Stimulated activated CD4-positive, alpha-beta T cell treated with anti-CD3 and anti-CD28 coated beads, Interleukin-4, amount 100 ng/mL, for 1 hour (primary cell): Measurements from ENCODE around the gene RNF166.

Experiments
- DNase-seq: peaks from one replicate; pipeline ENCODE4 v3.0.0-alpha.2; 2020

Gene RNF166

DNA sequence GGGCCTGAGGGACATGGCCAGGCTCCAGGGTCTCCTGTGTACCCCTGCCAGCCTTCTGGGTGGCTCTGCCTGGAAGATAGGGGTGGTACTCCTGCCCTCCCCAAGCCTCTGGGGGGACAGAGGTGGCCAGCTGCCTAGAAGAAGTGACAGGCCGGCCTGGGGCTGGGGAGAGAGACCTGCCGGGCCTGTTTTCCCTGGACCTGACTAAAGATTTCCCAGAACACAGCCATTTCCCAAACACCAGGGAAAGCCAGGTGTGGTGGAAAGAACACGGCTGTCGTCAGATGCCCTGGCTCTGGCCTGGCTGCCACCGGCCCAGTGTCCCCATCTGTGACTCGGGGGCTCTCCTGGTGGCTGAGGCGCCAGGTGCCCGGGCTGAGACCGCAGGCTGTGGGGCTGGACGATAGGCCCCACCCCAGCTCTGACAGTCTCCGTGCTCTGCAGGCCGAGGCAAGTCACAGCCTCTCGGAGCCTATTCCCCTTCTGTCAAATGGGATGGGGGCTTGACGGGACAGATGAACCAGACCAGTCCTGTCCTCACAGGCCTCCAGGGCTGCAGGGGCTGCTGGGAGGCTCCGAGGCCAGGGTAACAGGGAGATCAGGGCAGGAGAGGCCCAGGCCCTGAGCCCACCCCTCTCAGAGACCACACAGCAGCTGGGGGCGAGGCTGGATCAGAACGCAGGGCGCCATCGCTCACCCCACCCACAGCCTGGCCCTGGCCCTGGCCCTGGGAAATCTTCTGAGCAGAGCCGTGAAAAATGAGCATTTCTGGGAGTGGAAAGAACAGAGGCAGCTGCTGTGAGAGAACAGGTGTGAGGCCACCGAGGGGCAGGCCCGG lies 33.1 kb upstream of the RNF166 start:
- no peak for DNase-seq

DNA sequence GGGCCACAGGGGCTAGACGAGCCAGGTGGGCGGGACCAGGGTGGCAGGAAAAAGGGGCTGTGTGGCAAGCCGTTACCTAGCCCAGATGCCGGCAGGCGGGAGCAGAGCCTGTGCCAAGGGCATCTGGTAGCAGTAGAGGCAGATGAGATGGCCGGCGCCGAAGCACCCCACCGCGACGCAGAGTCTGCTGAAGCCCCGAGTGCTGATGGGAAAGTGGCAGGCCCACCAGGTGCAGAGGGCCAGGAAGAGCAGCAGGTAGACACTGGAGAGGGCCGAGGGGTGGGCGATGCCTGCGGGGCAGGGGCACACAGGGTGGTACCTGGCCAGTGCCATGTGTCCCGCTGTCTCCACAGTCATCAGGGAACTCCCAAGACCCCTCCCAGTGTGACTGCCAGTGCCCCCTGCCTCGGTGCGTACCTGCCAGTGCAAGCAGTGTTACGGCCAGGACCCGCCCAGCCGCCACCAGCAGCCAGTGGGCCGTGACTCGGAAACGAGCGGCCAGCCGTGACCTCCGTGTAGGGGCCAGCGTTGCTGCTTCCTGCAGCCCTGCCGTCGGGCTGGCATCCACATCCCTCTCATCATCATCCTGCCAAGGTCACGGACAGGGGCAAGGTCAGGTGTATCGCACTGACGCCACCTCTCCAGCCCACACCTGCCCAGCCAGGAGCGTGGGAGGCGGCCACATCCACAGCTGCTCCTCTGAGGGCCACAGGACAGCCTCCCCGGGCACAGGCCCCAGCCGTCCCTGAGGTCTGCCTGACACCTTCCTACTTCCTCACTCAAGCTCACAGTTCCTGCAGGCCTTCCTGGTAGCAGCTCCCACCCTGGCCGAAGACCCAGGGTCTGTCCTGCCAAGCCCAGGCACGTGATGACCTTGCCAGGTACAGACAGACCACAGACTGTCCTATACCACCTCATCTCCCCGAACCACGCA lies 32.2 kb upstream of the RNF166 start:
- DNase-seq, result no peak

DNA sequence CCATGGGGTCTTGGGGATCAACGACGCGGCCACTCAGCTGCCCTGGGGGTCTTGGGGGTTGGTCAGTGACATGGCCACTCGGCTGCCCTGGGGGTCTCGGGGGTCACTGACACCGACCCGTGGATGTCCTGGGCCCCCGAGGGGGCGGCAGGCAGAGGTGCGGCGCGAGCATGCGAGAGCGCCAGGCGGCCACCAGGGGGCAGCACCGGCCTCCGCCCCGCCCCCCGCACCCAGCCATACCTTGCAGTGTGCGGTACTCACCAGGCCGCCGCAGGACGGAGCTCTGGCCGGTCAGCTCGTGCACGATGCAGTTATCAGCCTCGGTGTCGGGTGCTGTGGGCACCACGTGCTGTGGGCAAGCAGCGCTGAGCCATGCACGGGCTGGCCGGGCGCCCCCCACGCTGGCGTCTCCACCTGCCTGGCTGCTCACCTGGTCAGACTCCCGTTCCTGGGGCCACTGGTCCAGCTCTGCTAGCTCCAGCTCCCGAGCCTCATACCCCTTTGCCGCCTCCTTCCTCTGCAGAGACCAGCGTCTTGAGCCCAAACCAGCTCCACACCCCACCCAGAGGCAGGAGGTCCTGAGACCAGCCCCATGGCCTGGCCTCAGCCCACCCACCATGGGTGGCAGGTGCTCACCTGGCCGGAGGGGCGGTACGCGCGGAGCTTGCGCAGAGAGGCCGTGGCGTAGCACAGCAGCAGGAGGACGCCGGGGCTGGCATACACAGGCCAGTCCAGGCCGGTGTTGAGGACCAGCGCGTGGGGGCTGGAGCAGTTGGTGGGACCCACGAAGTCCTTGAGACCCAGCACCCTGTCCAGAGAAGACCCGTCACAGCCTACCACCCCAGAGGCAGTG lies 31.3 kb upstream of the RNF166 start:
- DNase-seq, result peak; percentile 68

DNA sequence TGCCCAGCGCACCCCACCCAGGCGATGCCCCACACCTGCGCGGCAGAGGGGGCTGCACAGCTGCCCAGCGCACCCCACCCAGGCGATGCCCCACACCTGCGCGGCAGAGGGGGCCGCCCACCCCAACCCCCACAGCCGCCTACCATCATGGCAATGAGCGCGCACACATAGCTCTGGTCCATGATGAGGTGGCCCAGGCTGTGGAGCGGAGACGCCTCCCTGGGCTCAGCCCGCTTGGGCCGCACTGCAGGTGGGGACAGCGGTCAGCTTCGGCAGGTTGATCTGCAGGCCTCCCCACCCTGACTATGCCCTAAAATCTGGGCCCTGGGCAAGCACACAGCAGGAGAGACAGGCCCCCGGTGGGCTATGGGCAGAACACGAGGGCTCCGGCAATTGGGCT lies 30.3 kb upstream of the RNF166 start:
- no peak for DNase-seq

DNA sequence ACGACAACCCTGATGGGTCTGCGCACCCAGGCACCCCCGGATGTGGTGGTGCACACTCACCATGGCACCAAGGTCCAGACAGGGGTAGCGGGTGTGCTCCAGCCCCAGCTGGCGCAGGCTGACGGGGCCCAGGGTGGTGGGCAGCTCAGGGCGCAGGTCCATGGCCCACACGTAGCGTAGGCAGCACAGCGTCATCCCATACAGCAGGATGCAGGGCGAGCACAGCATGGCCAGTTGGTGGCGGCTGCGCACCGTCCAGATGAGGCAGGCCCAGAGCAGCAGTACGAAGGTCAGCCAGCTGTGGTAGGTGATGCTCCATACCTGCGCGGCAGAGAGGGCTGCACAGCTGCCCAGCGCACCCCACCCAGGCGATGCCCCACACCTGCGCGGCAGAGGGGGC lies 29.9 kb upstream of the RNF166 start:
- no peak for DNase-seq

DNA sequence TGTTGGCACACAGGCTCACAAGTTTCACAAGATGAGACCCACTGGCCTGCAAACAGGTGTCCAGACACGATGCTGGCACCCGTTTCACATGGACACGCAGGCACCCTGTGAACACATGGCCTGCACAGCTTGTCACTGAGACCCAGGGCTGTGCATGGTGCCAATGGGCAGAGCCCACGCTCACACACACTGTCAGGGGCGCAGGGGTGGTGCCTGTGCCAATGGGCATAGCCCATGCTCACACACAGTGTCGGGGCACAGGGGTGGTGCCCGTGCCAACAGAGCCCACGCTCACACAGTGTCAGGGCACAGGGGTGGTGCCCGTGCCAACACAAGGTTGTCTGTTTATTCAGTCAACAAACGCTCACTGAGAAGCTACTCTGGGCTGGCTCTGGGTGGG lies 29.4 kb upstream of the RNF166 start:
- DNase-seq, result no peak

DNA sequence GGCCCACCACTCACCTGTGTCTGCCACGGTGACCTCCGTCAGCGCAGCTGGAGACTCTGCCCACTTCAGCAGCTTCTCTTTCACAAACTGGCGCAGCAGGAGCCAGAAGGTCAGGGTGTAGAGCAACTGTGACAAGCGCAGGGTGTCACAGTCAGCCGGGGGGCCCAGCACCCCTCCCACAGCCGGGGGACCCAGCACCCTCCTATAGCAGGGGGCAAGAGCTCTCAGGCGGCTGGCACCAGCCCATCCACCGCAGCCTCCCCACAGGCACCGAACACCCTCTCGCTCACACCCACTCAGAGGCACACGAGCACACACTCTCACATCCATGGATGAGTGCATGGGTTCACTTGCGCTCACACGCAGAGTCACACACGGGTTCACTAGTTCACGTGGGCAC lies 28.9 kb upstream of the RNF166 start:
- no peak for DNase-seq

DNA sequence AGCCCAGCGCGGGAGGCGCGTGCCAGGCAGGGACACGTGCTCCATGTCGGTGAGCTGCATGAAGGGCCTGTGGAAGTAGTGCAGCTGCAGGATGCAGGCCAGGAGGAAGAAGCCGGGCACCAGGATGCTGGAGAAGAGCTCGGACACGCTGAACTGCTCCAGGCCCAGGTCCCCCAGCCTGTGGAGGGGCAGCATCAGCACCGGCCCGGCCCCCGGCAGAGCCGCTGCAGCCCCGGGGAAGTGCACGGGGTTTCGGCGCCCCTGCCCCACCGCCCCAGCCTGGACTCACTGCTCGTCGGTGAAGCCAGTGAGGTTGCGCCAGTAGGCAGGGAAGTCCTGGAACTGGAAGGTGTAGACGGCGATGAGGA lies 28.1 kb upstream of the RNF166 start:
- DNase-seq, result no peak

DNA sequence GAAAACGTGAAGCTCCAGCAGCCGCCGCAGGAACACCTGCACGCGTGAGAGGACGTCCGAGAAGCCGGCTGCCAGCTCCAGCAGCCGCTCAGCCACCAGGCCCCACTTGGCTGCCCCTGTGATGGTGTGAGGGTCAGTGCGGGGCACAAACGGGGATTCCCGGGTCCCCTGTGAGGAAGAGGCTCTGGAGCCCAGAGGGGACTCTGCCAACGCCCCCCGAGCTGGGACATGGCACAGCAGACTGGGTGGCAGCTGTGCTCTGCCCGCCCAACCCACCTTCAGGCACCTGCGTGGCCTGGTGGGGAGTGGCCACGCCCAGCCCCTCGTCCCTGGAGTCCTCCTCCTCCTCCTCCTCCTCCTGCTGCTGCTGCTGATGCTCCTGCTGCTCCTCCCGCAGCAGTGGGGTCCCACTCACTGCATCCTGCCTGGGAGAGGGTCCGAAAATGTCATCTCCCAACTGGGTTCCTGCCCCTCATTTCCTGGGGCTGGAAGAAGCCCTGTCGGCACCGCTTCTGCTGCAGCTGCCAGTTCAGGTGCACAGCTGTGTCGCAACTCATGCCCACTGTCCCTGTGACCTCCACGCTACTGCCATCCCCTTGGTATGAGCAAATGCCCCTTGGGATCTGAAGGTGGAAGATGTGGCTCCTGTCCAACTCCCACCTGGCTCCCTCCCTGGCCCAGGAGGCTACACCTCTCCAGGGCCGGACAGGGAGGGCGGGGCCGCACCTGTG lies 27.6 kb upstream of the RNF166 start:
- no peak for DNase-seq

DNA sequence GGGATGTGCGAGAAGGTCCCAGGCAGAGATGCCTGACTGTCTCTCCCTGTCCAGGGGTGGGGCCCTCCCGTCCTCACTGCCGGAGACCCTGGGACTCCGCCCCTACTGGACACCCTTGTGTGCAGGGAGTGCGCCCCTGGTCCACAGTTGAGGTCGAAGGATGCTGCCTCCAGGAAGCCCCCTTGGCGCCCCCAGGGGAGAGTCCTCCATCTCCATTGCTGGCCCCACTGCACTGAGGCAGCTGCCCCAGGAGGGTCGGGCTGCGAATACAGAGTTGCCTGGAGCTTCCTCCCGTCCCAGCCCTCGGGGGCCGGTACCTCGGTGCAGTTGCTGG lies 26.7 kb upstream of the RNF166 start:
- DNase-seq, result no peak

DNA sequence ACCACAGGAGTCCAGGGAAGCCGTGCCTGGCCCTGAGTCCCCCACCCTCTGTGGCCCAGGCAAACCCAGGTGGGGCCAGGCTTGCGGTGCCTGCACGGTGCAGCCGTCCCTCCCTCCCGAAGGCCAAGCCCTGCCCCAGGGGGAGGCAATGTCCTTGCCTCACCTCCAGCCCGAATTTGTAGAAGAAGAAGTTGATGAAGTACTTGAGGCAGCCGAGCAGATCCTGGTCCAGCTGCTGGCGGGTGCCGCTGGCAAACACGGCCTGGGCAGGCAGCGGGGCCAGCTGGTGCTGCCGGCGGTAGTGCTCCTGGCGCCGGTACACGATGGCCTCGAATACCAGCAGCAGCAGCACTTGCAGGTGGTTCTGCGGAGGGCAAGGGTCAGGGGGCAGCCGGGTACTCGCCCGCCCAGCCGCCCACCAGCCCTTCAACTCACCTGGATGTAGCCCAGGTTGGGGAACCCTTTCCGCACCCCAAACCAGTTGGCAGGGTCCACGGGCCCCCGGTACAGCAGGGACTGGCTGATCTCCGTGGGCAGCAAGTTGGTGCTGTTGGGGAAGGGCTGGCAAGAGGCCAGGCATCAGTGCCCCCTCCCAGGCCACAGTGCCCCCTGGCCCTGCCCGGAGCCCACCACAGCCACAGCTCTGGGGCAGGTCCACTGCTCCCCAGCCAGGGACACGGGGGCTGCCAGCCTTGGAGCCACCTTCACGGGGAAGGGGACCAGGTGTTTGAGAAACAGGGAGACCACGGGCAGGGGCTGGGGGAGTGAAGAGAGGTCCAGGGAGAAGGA lies 26.2 kb upstream of the RNF166 start:
- no peak for DNase-seq

DNA sequence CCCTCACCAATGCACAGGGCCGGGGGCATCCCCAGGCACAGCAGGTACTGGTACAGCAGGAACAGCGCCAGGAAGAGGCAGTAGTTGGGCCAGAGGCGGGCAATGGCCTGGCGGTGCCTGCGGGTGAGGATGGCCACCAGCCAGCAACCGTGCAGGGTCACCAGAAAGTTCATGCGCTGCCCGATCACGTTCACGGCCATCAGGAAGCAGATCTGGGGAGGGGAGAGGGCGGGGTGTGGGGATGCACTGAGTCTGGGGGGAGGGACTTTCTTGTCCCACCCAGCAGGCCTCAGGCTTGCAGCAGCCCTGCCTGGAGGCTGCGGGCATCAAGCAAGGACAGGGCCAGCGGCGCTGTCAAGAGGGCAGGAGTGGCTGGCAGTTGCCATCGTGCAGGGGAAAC lies 25.5 kb upstream of the RNF166 start:
- DNase-seq, result no peak

DNA sequence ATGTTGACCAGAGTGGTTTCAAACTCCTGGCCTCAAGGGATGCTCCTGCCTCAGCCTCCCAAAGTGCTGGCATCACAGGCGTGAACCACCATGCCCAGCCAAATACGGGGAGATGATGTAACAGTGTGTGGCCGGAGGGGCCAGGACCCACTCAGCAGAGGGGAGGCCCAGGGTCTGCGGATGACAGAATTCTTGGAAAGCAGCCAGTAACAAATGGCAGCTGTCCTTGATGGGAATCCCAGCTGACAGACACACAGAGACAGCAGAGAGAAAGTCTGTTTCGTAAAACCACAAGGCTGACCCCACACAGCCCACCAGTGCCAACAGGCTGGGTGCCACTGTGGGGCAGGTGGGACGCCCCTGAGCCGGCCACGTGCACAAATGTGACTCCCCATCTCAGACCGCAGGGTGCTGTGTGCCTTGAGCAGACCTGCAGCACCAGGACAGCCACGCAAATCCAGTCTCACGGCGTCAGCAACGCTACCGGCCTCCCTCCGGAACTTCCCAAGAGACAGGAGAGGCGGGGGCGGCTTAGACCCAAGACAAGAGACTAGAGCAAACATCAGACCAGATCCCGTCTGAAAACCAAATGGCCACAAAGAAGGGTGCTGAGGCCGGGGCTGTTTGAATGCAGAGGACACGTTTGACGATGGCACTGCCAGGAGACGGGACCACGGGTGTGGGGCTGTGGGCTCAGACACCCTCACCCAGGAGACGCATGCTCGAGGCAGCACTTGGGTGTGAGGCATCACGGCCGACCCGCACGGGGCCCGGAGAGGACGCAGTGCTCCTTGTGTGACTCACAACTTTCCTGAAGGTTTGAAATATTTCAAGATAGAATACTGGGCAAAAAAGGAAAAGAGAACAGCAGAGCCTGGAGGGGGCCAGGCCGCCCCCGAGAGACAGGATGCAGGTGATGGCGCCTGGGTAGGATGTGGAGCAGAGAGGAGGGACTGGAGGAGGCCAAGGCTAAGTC lies 24.7 kb upstream of the RNF166 start:
- DNase-seq, result no peak

DNA sequence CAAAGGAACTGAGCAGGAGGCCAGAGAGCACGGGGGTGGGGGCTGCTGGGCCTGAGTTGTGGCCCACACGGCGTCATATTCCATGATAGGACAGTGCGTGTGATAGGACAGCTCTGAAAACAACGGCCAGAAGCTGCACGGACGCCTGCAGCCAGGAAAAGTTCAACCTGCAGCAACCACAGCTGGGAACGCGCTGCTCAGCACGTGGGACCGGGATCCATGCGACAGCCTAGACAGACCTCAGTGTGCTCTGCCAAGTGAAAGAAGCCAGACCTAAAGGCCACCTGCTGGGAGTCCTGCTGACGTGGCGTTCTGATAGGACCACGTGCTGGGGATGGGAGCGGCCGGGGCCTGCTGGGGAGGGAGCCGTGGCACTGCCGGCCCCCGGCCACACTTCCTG lies 21.7 kb upstream of the RNF166 start:
- DNase-seq, result no peak

DNA sequence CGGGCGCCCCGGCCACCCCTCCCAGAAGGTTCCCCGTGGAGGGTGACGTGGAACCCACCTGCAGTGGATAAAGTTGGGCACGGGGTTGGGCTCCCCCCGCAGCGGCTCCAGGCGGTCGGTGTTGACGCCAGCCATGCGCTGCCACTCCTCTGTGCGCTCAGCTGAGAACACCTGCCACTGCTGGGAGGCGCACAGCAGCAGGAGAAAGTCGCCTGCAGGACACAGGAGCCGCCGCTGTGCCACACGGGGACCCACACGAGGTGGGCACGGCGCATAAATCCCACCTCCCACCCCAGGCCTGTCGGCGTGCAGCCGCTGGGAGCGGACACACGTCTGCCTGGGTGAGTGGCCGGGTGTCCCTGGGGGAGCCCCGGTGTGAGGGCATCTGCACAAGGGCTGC lies 20.8 kb upstream of the RNF166 start:
- no peak for DNase-seq

DNA sequence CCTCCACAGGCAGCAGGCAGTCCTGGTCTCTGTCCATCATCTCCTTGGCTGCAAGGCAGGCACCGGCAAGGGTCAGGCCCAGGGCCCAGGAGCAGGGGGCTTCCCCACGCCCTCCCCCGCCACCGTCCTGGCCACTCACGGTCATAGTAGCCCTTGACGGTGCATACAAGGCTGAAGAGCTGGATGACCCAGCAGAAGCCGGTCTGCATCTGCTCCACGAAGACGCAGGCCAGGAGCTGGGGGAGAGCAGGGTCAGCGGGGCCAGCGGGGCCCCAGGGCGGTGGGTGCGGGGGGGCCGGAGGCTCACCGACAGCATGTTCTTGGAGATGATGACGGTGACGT lies 20.2 kb upstream of the RNF166 start:
- DNase-seq, result no peak

DNA sequence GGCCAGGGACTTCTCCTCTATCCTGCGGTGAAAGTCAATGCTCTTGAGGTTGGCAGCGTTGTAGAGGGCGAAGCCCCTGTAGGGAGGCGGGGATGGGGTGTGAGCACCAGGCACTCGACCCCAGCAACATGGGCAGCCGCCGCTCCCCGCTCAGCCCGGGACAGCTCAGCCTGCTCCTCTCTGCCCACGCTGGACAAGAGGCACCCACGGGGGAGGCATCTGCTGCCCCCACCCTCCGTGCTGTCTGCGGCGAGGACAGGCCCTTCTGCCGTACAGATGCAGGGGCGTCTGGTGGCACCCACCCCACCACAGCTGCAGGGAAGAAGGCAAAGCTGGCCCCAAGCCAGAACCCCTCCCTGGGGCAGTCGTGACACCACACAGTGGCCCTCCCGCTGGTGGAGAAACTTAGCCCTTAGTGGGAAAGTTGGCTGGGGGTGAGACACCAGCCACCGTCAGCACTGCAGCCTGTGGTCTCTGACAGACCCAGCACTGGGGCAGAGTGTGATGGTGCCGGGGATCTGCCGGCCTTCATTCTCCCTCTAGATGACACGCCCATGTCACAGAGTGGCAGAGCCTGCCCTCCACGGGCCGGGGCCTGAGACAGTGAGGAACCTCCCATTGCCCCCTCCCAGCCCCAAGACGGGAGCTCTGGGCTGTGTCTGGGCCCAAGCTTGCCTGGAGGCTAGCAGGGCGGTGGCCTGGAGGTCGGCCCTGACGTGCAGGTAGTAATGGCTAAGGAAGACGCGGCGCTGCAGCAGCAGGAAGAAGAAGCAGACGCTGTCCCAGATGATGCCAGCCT lies 19.6 kb upstream of the RNF166 start:
- no peak for DNase-seq

DNA sequence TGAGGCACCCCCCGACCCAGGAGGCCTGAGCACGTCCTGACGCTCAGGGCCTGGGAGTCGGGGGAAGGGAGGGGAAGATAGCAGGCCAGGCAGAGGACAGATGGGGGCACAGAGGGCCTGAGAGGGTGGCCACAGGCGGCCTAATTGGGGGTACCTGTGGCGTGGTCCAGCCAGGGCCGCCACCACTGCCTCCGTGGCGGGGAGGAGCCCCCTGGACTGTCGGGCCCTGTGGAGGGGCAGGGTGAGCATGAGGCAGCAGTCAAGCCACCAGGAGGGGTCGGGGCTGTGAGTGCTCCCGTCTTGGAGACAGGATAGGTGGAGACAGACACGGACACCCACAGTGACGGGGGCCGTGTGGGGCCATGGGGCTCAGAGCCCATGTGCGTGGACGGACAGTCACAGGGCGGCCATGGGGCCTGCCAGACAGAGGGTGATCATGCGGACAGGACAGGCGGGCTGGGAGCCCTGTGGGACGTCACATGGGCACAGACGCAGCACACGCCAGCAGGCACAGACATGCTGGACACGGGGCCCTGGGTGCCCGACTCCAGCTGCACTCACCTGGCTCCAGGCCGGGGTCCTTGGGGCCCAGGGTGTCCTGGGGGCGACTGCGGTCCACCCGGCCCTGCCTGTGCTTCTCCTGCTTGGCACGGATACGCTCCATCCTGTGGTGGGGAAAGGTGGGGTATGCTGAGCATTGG lies 18.8 kb upstream of the RNF166 start:
- DNase-seq, result no peak

DNA sequence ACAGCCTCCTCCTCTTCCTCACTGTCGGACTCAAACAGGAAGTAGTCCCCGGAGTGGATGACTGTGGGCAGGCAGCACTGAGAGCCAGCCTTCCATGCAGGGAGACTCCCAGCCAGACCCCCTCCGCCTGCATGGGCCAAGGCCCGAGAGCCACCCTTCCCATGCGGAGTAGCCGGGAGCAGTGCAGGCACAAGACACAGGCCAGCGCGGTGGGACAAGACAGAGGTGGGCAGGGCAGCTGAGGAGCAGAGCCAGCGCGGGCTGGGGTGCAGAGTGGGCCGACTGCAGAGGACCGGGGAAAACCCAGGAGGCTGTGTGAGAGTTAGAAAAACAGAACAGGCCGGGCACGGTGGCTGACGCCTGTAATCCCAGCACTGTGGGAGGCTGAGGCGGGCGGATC lies 17.7 kb upstream of the RNF166 start:
- no peak for DNase-seq
